Body of pancreas (tissue), 4 donors: ENCODE measurements around the gene APLF. TPM values are rescaled to one million over a fixed set of nuclear protein-coding genes. Genes with fewer than 3 reads are reported as not detected.
"Not testable (repeated sequence)": the region's sequence is repeated elsewhere in the genome, so short reads cannot be mapped to it uniquely, and the experiment has no call there.

Experiments used
- ATAC-seq: fragments of 150-250 bp; one replicate; pipeline ENCODE4 v1.9.1; 2016
- DNase-seq, 4 donors: peaks; one replicate each; pipeline ENCODE4 v3.0.0-alpha.2; 2019
- H3K27ac ChIP-seq, 4 donors: fragments of 200-600 bp; sonication (generic); 1 replicate in 3 of 4; 2 replicates in 1 of 4; pipeline versions ENCODE4 v1.5.1 to v1.6.1; 2016 to 2019; ENCODE audit warnings: mild to moderate bottlenecking in 1 of 4, mixed read lengths in 1 of 4, moderate library complexity in 1 of 4
- H3K27me3 ChIP-seq, 2 donors: fragments of 200-600 bp; sonication (generic); one replicate each; pipeline ENCODE4 v1.6.0; 2016; ENCODE audit warnings: mild to moderate bottlenecking in 1 of 2
- H3K36me3 ChIP-seq, 2 donors: fragments of 200-600 bp; sonication (generic); replicated peaks in 1 of 2; 2 replicates each; pipeline ENCODE4 v1.5.1; 2016; ENCODE audit warnings: low read depth in 2 of 2; ENCODE audit not compliant: insufficient read depth in 1 of 2
- H3K4me1 ChIP-seq: fragments of 200-600 bp; sonication (generic); one replicate; pipeline ENCODE4 v1.6.0; 2016
- H3K4me3 ChIP-seq, 2 donors: fragments of 200-600 bp; sonication (generic); 1 replicate in 1 of 2; 2 replicates in 1 of 2; pipeline ENCODE4 v1.5.1; 2016 to 2019
- H3K9me3 ChIP-seq, 3 donors: fragments of 200-600 bp; sonication (generic); 1 replicate in 2 of 3; 2 replicates in 1 of 3; pipeline ENCODE4 v1.5.1; 2016
- CTCF ChIP-seq, 7 experiments: fragments of 450-650 bp in 4 of 7; fragments of 200-600 bp in 3 of 7; sonication (generic) in 3 of 7; IDR thresholded peaks; one replicate each; pipeline ENCODE4 v1.5.1; 2016 to 2019; ENCODE audit warnings: antibody characterized with exemption in 7 of 7
- POLR2A ChIP-seq, 3 donors: fragments of 450-650 bp; IDR thresholded peaks; one replicate each; pipeline ENCODE4 v1.6.1; 2016; ENCODE audit warnings: antibody characterized with exemption in 3 of 3, mild to moderate bottlenecking in 2 of 3
- WGBS, 2 donors: methylation state at CpG; one replicate each; pipeline ENCODE4 v1.1.5; 2017; 5-methylcytosine and 5-hydroxymethylcytosine counted together
- intact Hi-C: fragments of 100-400 bp; cut with DNase I; formaldehyde crosslinking; loops from one replicate; pipeline ENCODE4 v1.15.1; 2023
- total RNA-seq, 2 donors: library from RNA; depleted of rRNA; stranded (reverse); fragments of >200 nt; gene quantifications; one replicate each; pipeline ENCODE4 v1.1.0, GENCODE V29; 2016

APLF gene
- total RNA-seq, 2 donors from 2014 or later, result 3.9 to 4.0 TPM

DNA sequence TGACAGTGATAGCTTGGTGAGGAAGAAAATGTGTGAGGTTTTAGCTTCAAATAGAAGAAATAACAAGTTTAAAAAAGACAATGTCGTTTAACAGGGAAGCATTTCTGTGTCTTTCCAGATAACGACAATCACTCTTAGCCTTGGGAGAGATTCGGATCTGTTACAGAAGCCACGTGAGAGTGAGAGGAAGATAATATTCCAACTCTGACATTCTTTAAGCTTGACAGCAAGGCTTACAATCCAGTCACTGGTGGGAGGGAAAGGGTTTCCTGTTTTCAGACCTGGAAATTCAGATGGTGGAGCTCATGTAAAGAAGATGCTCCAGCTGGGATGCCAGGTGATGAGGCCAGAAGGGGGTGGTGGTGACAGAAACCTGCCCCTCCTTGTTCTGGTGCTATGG is 31.1 kb upstream of the APLF start:
- no peak overlapping the region for H3K27ac ChIP-seq
- ATAC-seq, result no peak
- no peaks in the 10 kb centered on the region for H3K36me3 ChIP-seq
- H3K4me3 ChIP-seq, result no peak overlapping the region
- intact Hi-C loops, result no loop called here
- H3K9me3 ChIP-seq, result no peaks in the 10 kb centered on the region
- H3K27me3 ChIP-seq, result no peaks in the 10 kb centered on the region
- 48% methylated on average over 4 of the region's 4 CpGs for WGBS, 2 donors
- peaks cover 20% of the 10 kb centered on the region for H3K4me1 ChIP-seq
- no peak for DNase-seq
- TF ChIP-seq CTCF (IDR thresholded peaks at IDR 0.05) (no peak), POLR2A (IDR thresholded peaks at IDR 0.05) (no peak)

DNA sequence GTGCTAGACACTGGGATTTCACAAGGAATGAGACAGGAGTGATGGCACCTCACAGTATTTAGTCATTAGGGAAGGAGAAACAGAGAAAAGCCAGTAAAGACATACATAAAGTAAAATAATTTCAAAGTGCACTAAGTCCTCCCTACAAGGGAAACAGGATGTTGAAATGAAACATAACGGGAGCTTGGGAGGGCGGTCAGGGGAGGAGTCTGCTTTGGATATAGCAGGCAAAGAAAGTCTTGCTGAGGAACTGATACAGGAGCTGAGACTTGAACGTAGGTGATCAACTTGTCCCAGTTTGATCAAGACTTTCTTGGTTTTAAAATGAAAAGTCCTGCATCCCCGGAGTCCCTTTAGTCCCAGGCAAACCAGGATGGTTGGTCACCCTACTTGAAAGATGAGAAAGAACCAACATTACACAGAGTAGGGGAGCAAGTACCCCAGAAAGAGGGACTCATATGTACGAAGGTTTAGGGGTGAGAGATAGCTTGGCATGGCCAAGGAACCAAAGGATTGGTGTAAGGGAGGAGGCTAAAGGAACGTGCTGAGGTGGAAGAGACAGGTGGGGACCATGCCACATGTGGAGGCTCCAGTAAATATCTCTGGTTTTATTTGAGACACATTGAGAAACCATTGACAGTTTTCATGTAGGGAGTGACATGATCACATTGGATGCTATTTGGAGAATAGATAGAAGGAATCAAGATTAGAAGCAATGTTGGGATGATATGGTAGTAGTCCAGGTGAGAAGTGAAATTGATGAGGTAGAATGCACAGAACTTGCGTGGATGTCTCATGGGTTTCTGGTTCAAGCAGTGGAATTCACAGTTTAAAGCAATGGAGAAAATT is 28.7 kb upstream of the APLF start:
- intact Hi-C loops, result no loop called here
- Histone ChIP-seq H3K36me3 (no peaks in the 10 kb centered on the region), H3K4me1 (peaks cover 22% of the 10 kb centered on the region), H3K4me3 (no peak overlapping the region), H3K9me3 (no peaks in the 10 kb centered on the region), H3K27ac (no peak overlapping the region), H3K27me3 (no peaks in the 10 kb centered on the region)
- DNase-seq (peak in 1 of 4 donors; percentile 19), ATAC-seq (no peak)
- no peak for TF ChIP-seq CTCF (IDR thresholded peaks at IDR 0.05)
- TF ChIP-seq POLR2A (IDR thresholded peaks at IDR 0.05), result peak in 2 of 3 donors; percentile 28 to 41
- 82 to 90% methylated on average over 7 of the region's 7 CpGs for WGBS, 2 donors

DNA sequence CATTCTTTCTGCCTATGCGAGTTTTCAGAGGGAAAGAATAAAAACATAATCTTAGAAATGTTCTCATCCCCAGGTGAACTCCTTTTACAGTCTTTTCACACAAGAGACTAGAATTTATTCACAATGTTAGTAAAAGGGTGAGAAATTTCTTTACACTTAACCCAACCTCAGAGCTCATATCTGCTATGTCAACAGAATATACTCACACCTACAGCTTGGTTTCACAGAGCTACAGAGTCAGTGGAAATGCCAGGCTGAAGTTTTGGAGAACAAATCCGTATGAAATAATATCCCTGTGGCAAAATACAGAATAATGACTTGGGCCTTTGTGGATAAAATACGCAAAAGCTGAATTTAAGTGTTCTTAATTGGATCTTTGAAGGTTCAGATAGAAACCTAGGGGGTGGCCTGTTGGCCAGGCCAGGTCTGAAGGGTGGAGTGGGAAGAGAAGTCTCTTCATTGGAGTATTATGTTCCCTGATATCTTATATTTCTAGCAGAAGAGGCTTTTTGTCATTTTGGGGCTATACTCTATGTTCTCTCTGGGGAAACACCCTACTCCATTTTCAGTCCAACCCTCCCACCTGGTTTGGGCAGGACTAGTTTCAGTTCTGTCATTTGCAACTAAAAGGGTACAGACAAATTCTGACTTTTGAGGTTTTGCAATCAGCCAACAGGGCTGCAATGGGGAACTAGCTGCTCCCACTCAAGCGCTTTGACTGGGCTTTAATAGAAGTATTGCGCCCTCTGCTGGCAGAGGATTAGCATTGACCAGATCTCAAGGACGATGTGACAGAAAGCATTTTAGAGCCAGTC is 26.0 kb upstream of the APLF start:
- H3K4me3 ChIP-seq, result no peak overlapping the region
- WGBS, 2 donors, result 31 to 33% methylated on average over 6 of the region's 6 CpGs
- TF ChIP-seq POLR2A (IDR thresholded peaks at IDR 0.05) (no peak), CTCF (IDR thresholded peaks at IDR 0.05) (peak; percentile 67 to 89 (median 82))
- H3K4me1 ChIP-seq, result peaks cover 22% of the 10 kb centered on the region
- peak; percentile 77 to 89 (median 82) for DNase-seq
- H3K9me3 ChIP-seq, result no peaks in the 10 kb centered on the region
- H3K27me3 ChIP-seq, result no peaks in the 10 kb centered on the region
- H3K36me3 ChIP-seq, result no peaks in the 10 kb centered on the region
- peak overlapping the region in 1 of 4 donors; percentile 17 for H3K27ac ChIP-seq
- intact Hi-C loops, result loop anchor here (10.0 kb wide), 1 partner anchor 317 kb away; no protein-coding TSS in a partner anchor
- ATAC-seq, result peak; percentile 76

- ATAC-seq (no peak), DNase-seq (no peak)
- H3K36me3 ChIP-seq, result no peaks in the 10 kb centered on the region
- H3K4me3 ChIP-seq, result no peak overlapping the region
- no peak overlapping the region for H3K27ac ChIP-seq
- intact Hi-C loops, result loop anchor here (10.0 kb wide), 1 partner anchor 317 kb away; no protein-coding TSS in a partner anchor
- no peaks in the 10 kb centered on the region for H3K27me3 ChIP-seq
- peaks cover 22% of the 10 kb centered on the region for H3K4me1 ChIP-seq
- TF ChIP-seq CTCF (IDR thresholded peaks at IDR 0.05) (no peak), POLR2A (IDR thresholded peaks at IDR 0.05) (no peak)
- WGBS, 2 donors, result 49 to 51% methylated on average over 2 of the region's 2 CpGs
- H3K9me3 ChIP-seq, result no peaks in the 10 kb centered on the region
These were observed 25.4 kb upstream of the APLF start for GRCh38 chr2:68441994-68442322.

DNA sequence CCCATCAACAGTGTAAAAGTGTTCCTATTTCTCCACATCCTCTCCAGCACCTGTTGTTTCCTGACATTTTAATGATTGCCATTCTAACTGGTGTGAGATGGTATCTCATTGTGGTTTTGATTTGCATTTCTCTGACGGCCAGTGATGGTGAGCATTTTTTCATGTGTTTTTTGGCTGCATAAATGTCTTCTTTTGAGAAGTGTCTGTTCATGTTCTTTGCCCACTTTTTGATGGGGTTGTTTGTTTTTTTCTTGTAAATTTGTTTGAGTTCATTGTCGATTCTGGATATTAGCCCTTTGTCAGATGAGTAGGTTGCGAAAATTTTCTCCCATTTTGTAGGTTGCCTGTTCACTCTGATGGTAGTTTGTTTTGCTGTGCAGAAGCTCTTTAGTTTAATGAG is 21.0 kb upstream of the APLF start:
- ATAC-seq, result not testable (repeated sequence)
- intact Hi-C loops, result loop anchor here (10.0 kb wide), 1 partner anchor 322 kb away; no protein-coding TSS in a partner anchor
- WGBS, 2 donors, result 78 to 85% methylated on average over 3 of the region's 3 CpGs

More for the DNA sequence above, 21.0 kb upstream of the APLF start:
- H3K4me3 ChIP-seq, H3K27ac ChIP-seq, DNase-seq, H3K4me1 ChIP-seq, H3K36me3 ChIP-seq, H3K9me3 ChIP-seq, H3K27me3 ChIP-seq: not testable (repeated sequence)
